Naive thymus-derived CD8-positive, alpha-beta T cell (primary cell): ENCODE results near the gene PRKCH. TPM values are rescaled to one million over a fixed set of nuclear protein-coding genes. Genes with fewer than 3 reads are reported as not detected.

Source experiments
- ATAC-seq, 2 donors: fragments of 150-1000 bp; cut with Tn5 transposase in 1 of 2; sonication (Bioruptor Pico), chemical (Tn5 transposase) in 1 of 2; 1 replicate in 1 of 2; 2 replicates in 1 of 2; pipeline ENCODE4 v1.10.0; 2021; ENCODE audit warnings: mild to moderate bottlenecking in 2 of 2, moderate library complexity in 2 of 2
- POLR2A ChIA-PET: fragments of 350-600 bp; sonication (Branson Sonifier 250); formaldehyde crosslinking; loops from one replicate; lab custom pipeline; 2021; ENCODE audit warnings: antibody characterized with exemption; lab: Charles Lee
- DNase-seq, 10 donors: peaks; one replicate each; pipeline versions ENCODE4 v3.0.0 to v3.0.0-alpha.2; 2020 to 2022
- H3K27ac Mint-ChIP-seq, 10 donors: one replicate each; pipeline ENCODE4 v1.8.0; 2020 to 2022; ENCODE audit warnings: mild to moderate bottlenecking in 10 of 10, mixed read lengths in 10 of 10, moderate library complexity in 4 of 10, inconsistent platforms in 1 of 10
- H3K27me3 Mint-ChIP-seq, 5 donors: one replicate each; pipeline ENCODE4 v1.8.0; 2021 to 2022; ENCODE audit warnings: mixed read lengths in 5 of 5
- H3K36me3 Mint-ChIP-seq, 3 donors: one replicate each; pipeline ENCODE4 v1.8.0; 2020 to 2022; ENCODE audit warnings: mixed read lengths in 3 of 3, mild to moderate bottlenecking in 2 of 3, inconsistent platforms in 1 of 3
- H3K4me1 Mint-ChIP-seq, 4 donors: one replicate each; pipeline ENCODE4 v1.8.0; 2021 to 2022; ENCODE audit warnings: mixed read lengths in 4 of 4
- H3K4me3 Mint-ChIP-seq, 10 donors: one replicate each; pipeline ENCODE4 v1.8.0; 2020 to 2022; ENCODE audit warnings: mild to moderate bottlenecking in 10 of 10, mixed read lengths in 10 of 10, moderate library complexity in 6 of 10, inconsistent platforms in 1 of 10
- H3K9me3 Mint-ChIP-seq, 9 donors: one replicate each; pipeline ENCODE4 v1.8.0; 2020 to 2022; ENCODE audit warnings: mixed read lengths in 9 of 9, mild to moderate bottlenecking in 3 of 9, inconsistent platforms in 1 of 9, moderate library complexity in 1 of 9
- polyA plus RNA-seq, 3 donors: library from polyadenylated mRNA; unstranded; fragments of 300-500 nt; fragmentation: Illumina TruSeq; gene quantifications; one replicate each; pipeline ENCODE4 v1.2.3, GENCODE V29; 2021
- total RNA-seq, 8 experiments: library from RNA in 2 of 8; stranded (reverse) in 2 of 8; gene quantifications; one replicate each; pipeline ENCODE4 v1.2.3 and lab custom pipeline; 2021 to 2026

PRKCH gene
- total and polyA plus RNA-seq, 5 experiments from 2014 or later, result 184 to 306 (median 264) TPM

GRCh38 chr14:61545726-61546455 lies 224.5 kb downstream of the PRKCH start:
- peaks cover 13 to 97% (median 46%) of the 10 kb centered on the region in 3 donors for H3K36me3 Mint-ChIP-seq
- no peak overlapping the region for H3K4me3 Mint-ChIP-seq
- DNase-seq (no peak), ATAC-seq (no peak)
- peak overlapping the region; percentile 36 to 93 (median 79) for H3K27ac Mint-ChIP-seq
- H3K4me1 Mint-ChIP-seq, result peaks cover 10 to 29% (median 20%) of the 10 kb centered on the region in 4 donors
- POLR2A ChIA-PET, result interaction anchor here (0.7 to 1.5 kb wide), 2 partner anchors 25 to 85 kb away, joined by 3 to 4 read pairs; no protein-coding TSS in a partner anchor
- H3K9me3 Mint-ChIP-seq, result no peaks in the 10 kb centered on the region
- no peaks in the 10 kb centered on the region for H3K27me3 Mint-ChIP-seq

- Mint-ChIP-seq H3K27ac (peak overlapping the region; percentile 60 to 85 (median 78)), H3K4me1 (peaks cover 19 to 42% (median 33%) of the 10 kb centered on the region in 4 donors), H3K4me3 (peak overlapping the region in 1 of 10 donors; percentile 34), H3K36me3 (peaks cover 23 to 98% (median 51%) of the 10 kb centered on the region in 3 donors), H3K27me3 (no peaks in the 10 kb centered on the region), H3K9me3 (no peaks in the 10 kb centered on the region)
- ATAC-seq (no peak), DNase-seq (no peak)
- POLR2A ChIA-PET, result no interaction called here
These were observed 226.0 kb downstream of the PRKCH start for GRCh38 chr14:61547186-61548069.

- Mint-ChIP-seq H3K4me1 (peaks cover 23 to 54% (median 51%) of the 10 kb centered on the region in 4 donors), H3K9me3 (no peaks in the 10 kb centered on the region), H3K27ac (peak overlapping the region in 7 of 10 donors; percentile 16 to 86 (median 49)), H3K4me3 (no peak overlapping the region), H3K36me3 (peaks cover 23 to 81% (median 50%) of the 10 kb centered on the region in 3 donors), H3K27me3 (no peaks in the 10 kb centered on the region)
- ATAC-seq (no peak), DNase-seq (no peak)
- POLR2A ChIA-PET, result no interaction called here
These were observed 228.0 kb downstream of the PRKCH start for GRCh38 chr14:61549425-61549824.

- H3K4me1 Mint-ChIP-seq, result peaks cover 19 to 57% (median 46%) of the 10 kb centered on the region in 4 donors
- ATAC-seq, result no peak
- POLR2A ChIA-PET, result interaction anchor here (1.3 kb wide), 1 partner anchor 146 kb away, joined by 3 read pairs; no protein-coding TSS in a partner anchor
These were observed 230.0 kb downstream of the PRKCH start for GRCh38 chr14:61551384-61551783.

GRCh38 chr14:61552241-61552640 lies 230.9 kb downstream of the PRKCH start:
- Mint-ChIP-seq H3K27ac (peak overlapping the region in 9 of 10 donors; percentile 22 to 92 (median 83)), H3K4me1 (peaks cover 21 to 63% (median 51%) of the 10 kb centered on the region in 4 donors), H3K9me3 (no peaks in the 10 kb centered on the region), H3K36me3 (peaks cover 16 to 53% (median 35%) of the 10 kb centered on the region in 3 donors), H3K27me3 (no peaks in the 10 kb centered on the region), H3K4me3 (peak overlapping the region in 1 of 10 donors; percentile 12)
- ATAC-seq, result peak in 1 of 2 donors; percentile 4
- POLR2A ChIA-PET, result interaction anchor here (0.6 to 1.3 kb wide), 2 partner anchors 13 to 145 kb away, joined by 3 read pairs; no protein-coding TSS in a partner anchor
- no peak for DNase-seq

More at GRCh38 chr14:61551384-61551783, 230.0 kb downstream of the PRKCH start:
- Mint-ChIP-seq H3K27me3 (no peaks in the 10 kb centered on the region), H3K36me3 (peaks cover 16 to 61% (median 42%) of the 10 kb centered on the region in 3 donors), H3K27ac (peak overlapping the region; percentile 45 to 92 (median 78)), H3K4me3 (no peak overlapping the region), H3K9me3 (no peaks in the 10 kb centered on the region)
- no peak for DNase-seq

- Mint-ChIP-seq H3K4me3 (peak overlapping the region in 2 of 10 donors; percentile 1 to 29), H3K4me1 (peaks cover 22 to 66% (median 51%) of the 10 kb centered on the region in 4 donors), H3K27ac (peak overlapping the region; percentile 7 to 92 (median 80)), H3K9me3 (no peaks in the 10 kb centered on the region), H3K36me3 (peaks cover 16 to 35% (median 28%) of the 10 kb centered on the region in 3 donors), H3K27me3 (no peaks in the 10 kb centered on the region)
- DNase-seq (no peak), ATAC-seq (no peak)
- POLR2A ChIA-PET, result interaction anchor here (0.6 kb wide), 1 partner anchor 165 kb away, joined by 4 read pairs; no protein-coding TSS in a partner anchor
These were observed 232.6 kb downstream of the PRKCH start for GRCh38 chr14:61553730-61554641.

- POLR2A ChIA-PET, result no interaction called here
- peak overlapping the region in 1 of 10 donors; percentile 9 for H3K4me3 Mint-ChIP-seq
- DNase-seq (no peak), ATAC-seq (no peak)
- H3K4me1 Mint-ChIP-seq, result peaks cover 22 to 56% (median 46%) of the 10 kb centered on the region in 4 donors
- peaks cover 10 to 23% (median 18%) of the 10 kb centered on the region in 3 donors for H3K36me3 Mint-ChIP-seq
- no peaks in the 10 kb centered on the region for H3K9me3 Mint-ChIP-seq
- no peaks in the 10 kb centered on the region for H3K27me3 Mint-ChIP-seq
- H3K27ac Mint-ChIP-seq, result peak overlapping the region in 8 of 10 donors; percentile 0 to 82 (median 56)
These were observed 233.9 kb downstream of the PRKCH start for GRCh38 chr14:61555056-61555838.

GRCh38 chr14:61556455-61556854 lies 235.1 kb downstream of the PRKCH start:
- no peak overlapping the region for H3K4me3 Mint-ChIP-seq
- no peaks in the 10 kb centered on the region for H3K27me3 Mint-ChIP-seq
- peaks cover 6 to 11% (median 8%) of the 10 kb centered on the region in 3 donors for H3K36me3 Mint-ChIP-seq
- DNase-seq (no peak), ATAC-seq (no peak)
- H3K4me1 Mint-ChIP-seq, result peaks cover 19 to 49% (median 39%) of the 10 kb centered on the region in 4 donors
- POLR2A ChIA-PET, result interaction anchor here (0.8 to 0.9 kb wide), 2 partner anchors 10 to 13 kb away, joined by 3 to 4 read pairs; no protein-coding TSS in a partner anchor
- no peaks in the 10 kb centered on the region for H3K9me3 Mint-ChIP-seq
- H3K27ac Mint-ChIP-seq, result peak overlapping the region in 1 of 10 donors; percentile 2

- Mint-ChIP-seq H3K36me3 (peaks cover 0 to 3% (median 3%) of the 10 kb centered on the region in 3 donors), H3K4me3 (no peak overlapping the region), H3K27me3 (no peaks in the 10 kb centered on the region), H3K9me3 (no peaks in the 10 kb centered on the region), H3K4me1 (peaks cover 15 to 44% (median 32%) of the 10 kb centered on the region in 4 donors), H3K27ac (peak overlapping the region in 5 of 10 donors; percentile 4 to 74 (median 54))
- ATAC-seq, result peak in 1 of 2 donors; percentile 38
- POLR2A ChIA-PET, result interaction anchor here (0.8 to 0.9 kb wide), 2 partner anchors 9 to 13 kb away, joined by 3 to 4 read pairs; no protein-coding TSS in a partner anchor
- DNase-seq, result no peak
These were observed 235.9 kb downstream of the PRKCH start for GRCh38 chr14:61557262-61557661.

- peak overlapping the region in 6 of 10 donors; percentile 21 to 83 (median 36) for H3K27ac Mint-ChIP-seq
These were observed 236.5 kb downstream of the PRKCH start for GRCh38 chr14:61557854-61558253.

More at GRCh38 chr14:61557854-61558253, 236.5 kb downstream of the PRKCH start:
- no peak for ATAC-seq
- DNase-seq, result no peak
- Mint-ChIP-seq H3K36me3 (peaks cover 0 to 3% (median 0%) of the 10 kb centered on the region in 3 donors), H3K4me3 (no peak overlapping the region), H3K4me1 (peaks cover 11 to 44% (median 27%) of the 10 kb centered on the region in 4 donors), H3K9me3 (no peaks in the 10 kb centered on the region), H3K27me3 (no peaks in the 10 kb centered on the region)
- POLR2A ChIA-PET, result interaction anchor here (0.8 kb wide), 1 partner anchor 47 kb away, joined by 3 read pairs; no protein-coding TSS in a partner anchor
